PFSK-1 (cell line): Measurements from ENCODE around the gene FCSK.

Source experiments
- FOXP2 ChIP-seq: optimal IDR thresholded peaks from 2 replicates; pipeline ENCODE3; 2011; ENCODE audit warnings: borderline replicate concordance, control low read depth, inconsistent platforms; ENCODE audit not compliant: insufficient read depth; ENCODE audit errors: extremely low read length, extremely low read depth
- POLR2AphosphoS5 ChIP-seq: IDR thresholded peaks from 2 replicates; pipeline ENCODE4 v1.6.1; 2012; ENCODE audit warnings: low read depth, mild to moderate bottlenecking, control low read depth, low read length, moderate library complexity
- SIN3A ChIP-seq: IDR thresholded peaks from 2 replicates; pipeline ENCODE4 v1.6.1; 2012; ENCODE audit warnings: mild to moderate bottlenecking, low read length, moderate library complexity, borderline replicate concordance; ENCODE audit not compliant: insufficient read depth
- TAF1 ChIP-seq: IDR thresholded peaks from 2 replicates; pipeline ENCODE4 v1.6.1; 2012; ENCODE audit warnings: low read length, control low read depth, borderline replicate concordance; ENCODE audit not compliant: insufficient read depth
- TF ChIP-seq, protein P1 (sequence below), 2 experiments: IDR thresholded peaks; 2 replicates each; pipeline versions ENCODE4 v1.6.1 to v1.8.0; 2011 to 2012; ENCODE audit warnings: low read depth in 2 of 2, low read length in 2 of 2, control low read depth in 1 of 2, inconsistent platforms in 1 of 2, mild to moderate bottlenecking in 1 of 2, moderate library complexity in 1 of 2; ENCODE audit not compliant: insufficient read depth in 1 of 2

- TF ChIP-seq POLR2AphosphoS5 (peak; percentile 32; the same call in 1 of the 2 replicates), TAF1 (0 out of 2 replicates have a peak, but pooled peaks have one; percentile 22), SIN3A (peak; percentile 90; the same call in 1 of the 2 replicates), FOXP2 (peak; percentile 80)
- TF ChIP-seq, protein P1, sequence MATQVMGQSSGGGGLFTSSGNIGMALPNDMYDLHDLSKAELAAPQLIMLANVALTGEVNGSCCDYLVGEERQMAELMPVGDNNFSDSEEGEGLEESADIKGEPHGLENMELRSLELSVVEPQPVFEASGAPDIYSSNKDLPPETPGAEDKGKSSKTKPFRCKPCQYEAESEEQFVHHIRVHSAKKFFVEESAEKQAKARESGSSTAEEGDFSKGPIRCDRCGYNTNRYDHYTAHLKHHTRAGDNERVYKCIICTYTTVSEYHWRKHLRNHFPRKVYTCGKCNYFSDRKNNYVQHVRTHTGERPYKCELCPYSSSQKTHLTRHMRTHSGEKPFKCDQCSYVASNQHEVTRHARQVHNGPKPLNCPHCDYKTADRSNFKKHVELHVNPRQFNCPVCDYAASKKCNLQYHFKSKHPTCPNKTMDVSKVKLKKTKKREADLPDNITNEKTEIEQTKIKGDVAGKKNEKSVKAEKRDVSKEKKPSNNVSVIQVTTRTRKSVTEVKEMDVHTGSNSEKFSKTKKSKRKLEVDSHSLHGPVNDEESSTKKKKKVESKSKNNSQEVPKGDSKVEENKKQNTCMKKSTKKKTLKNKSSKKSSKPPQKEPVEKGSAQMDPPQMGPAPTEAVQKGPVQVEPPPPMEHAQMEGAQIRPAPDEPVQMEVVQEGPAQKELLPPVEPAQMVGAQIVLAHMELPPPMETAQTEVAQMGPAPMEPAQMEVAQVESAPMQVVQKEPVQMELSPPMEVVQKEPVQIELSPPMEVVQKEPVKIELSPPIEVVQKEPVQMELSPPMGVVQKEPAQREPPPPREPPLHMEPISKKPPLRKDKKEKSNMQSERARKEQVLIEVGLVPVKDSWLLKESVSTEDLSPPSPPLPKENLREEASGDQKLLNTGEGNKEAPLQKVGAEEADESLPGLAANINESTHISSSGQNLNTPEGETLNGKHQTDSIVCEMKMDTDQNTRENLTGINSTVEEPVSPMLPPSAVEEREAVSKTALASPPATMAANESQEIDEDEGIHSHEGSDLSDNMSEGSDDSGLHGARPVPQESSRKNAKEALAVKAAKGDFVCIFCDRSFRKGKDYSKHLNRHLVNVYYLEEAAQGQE (IDR thresholded peaks at IDR 0.05; ENCODE audit: insufficient read depth in 1 of 2, low read depth in 2 of 2, low read length in 2 of 2) = peak in 1 of 2 experiments; percentile 56; a peak in 1 of 4 replicates
These were observed 26.0 kb upstream of the FCSK start for GRCh38 chr16:70428178-70428998.
